ENCODE data around the gene SCAANT1.
A peak's percentile ranks its signal among the peaks of the same experiment; 100 is the strongest.

The SCAANT1 gene

GRCh38 chr3:63934041-63934866 lies 22.1 kb upstream of the SCAANT1 start:
- no peak overlapping the region for H3K9ac ChIP-seq
- peaks cover 99% of the 10 kb centered on the region for H4K20me1 ChIP-seq
- peaks cover 48% of the 10 kb centered on the region for H3K4me1 ChIP-seq
- peak overlapping the region; percentile 39; the same call in 1 of the 2 replicates for H3K4me2 ChIP-seq
- no peak overlapping the region for H3K27ac ChIP-seq
- no peak overlapping the region for H3K4me3 ChIP-seq
- no peaks in the 10 kb centered on the region for H3K9me3 ChIP-seq
- no peak for TF ChIP-seq Cebpa-rat (IDR thresholded peaks at IDR 0.05)
- H3K27me3 ChIP-seq = no peaks in the 10 kb centered on the region
- H3K36me3 ChIP-seq = peaks cover 69% of the 10 kb centered on the region

GRCh38 chr3:63933459-63933858 lies 21.3 kb upstream of the SCAANT1 start:
- Histone ChIP-seq H3K9ac (no peak overlapping the region), H3K27me3 (no peaks in the 10 kb centered on the region), H3K9me3 (no peaks in the 10 kb centered on the region), H4K20me1 (peaks cover 99% of the 10 kb centered on the region), H3K4me1 (peaks cover 41% of the 10 kb centered on the region), H3K4me2 (peak overlapping the region; percentile 39), H3K27ac (peak overlapping the region; percentile 37; the same call in 1 of the 2 replicates), H3K36me3 (peaks cover 69% of the 10 kb centered on the region), H3K4me3 (no peak overlapping the region)
- TF ChIP-seq Cebpa-rat (IDR thresholded peaks at IDR 0.05) = no peak

GRCh38 chr3:63932509-63933212 lies 20.5 kb upstream of the SCAANT1 start:
- Histone ChIP-seq H3K4me3 (no peak overlapping the region), H3K9ac (no peak overlapping the region), H3K27ac (peak overlapping the region; percentile 37; the same call in 1 of the 2 replicates), H3K4me2 (peak overlapping the region; percentile 39), H3K27me3 (no peaks in the 10 kb centered on the region), H3K9me3 (no peaks in the 10 kb centered on the region), H3K36me3 (peaks cover 65% of the 10 kb centered on the region), H3K4me1 (peaks cover 41% of the 10 kb centered on the region), H4K20me1 (peaks cover 99% of the 10 kb centered on the region)
- TF ChIP-seq Cebpa-rat (IDR thresholded peaks at IDR 0.05) = no peak

- Histone ChIP-seq H3K27me3 (no peaks in the 10 kb centered on the region), H3K27ac (no peak overlapping the region), H3K36me3 (peaks cover 61% of the 10 kb centered on the region), H3K4me2 (no peak overlapping the region), H3K9ac (no peak overlapping the region), H3K4me1 (peaks cover 49% of the 10 kb centered on the region), H3K4me3 (no peak overlapping the region), H4K20me1 (peaks cover 100% of the 10 kb centered on the region), H3K9me3 (no peaks in the 10 kb centered on the region)
- TF ChIP-seq Cebpa-rat (IDR thresholded peaks at IDR 0.05) = no peak
Observed at GRCh38 chr3:63931290-63931689, 19.1 kb upstream of the SCAANT1 start.

GRCh38 chr3:63927422-63928280 lies 15.5 kb upstream of the SCAANT1 start:
- TF ChIP-seq Cebpa-rat (IDR thresholded peaks at IDR 0.05) = no peak
- H3K27ac ChIP-seq = peak overlapping the region; percentile 20; the same call in 1 of the 2 replicates
- H3K9me3 ChIP-seq = no peaks in the 10 kb centered on the region
- no peaks in the 10 kb centered on the region for H3K27me3 ChIP-seq
- H3K9ac ChIP-seq = no peak overlapping the region
- H3K4me1 ChIP-seq = peaks cover 32% of the 10 kb centered on the region
- H4K20me1 ChIP-seq = peaks cover 88% of the 10 kb centered on the region
- peaks cover 75% of the 10 kb centered on the region for H3K36me3 ChIP-seq
- peak overlapping the region; percentile 12; the same call in 1 of the 2 replicates for H3K4me2 ChIP-seq
- H3K4me3 ChIP-seq = no peak overlapping the region

- H3K4me1 ChIP-seq = peaks cover 33% of the 10 kb centered on the region
- no peak overlapping the region for H3K4me3 ChIP-seq
- H3K9ac ChIP-seq = no peak overlapping the region
- H3K9me3 ChIP-seq = no peaks in the 10 kb centered on the region
- no peak for TF ChIP-seq Cebpa-rat (IDR thresholded peaks at IDR 0.05)
- no peak overlapping the region for H3K27ac ChIP-seq
- no peak overlapping the region for H3K4me2 ChIP-seq
- H3K27me3 ChIP-seq = no peaks in the 10 kb centered on the region
- peaks cover 87% of the 10 kb centered on the region for H4K20me1 ChIP-seq
- H3K36me3 ChIP-seq = peaks cover 83% of the 10 kb centered on the region
Observed at GRCh38 chr3:63926309-63926708, 14.1 kb upstream of the SCAANT1 start.

GRCh38 chr3:63922491-63923199 lies 10.5 kb upstream of the SCAANT1 start:
- peak overlapping the region; percentile 37 for H3K4me2 ChIP-seq
- no peaks in the 10 kb centered on the region for H3K9me3 ChIP-seq
- no peak overlapping the region for H3K27ac ChIP-seq
- peaks cover 82% of the 10 kb centered on the region for H4K20me1 ChIP-seq
- no peak overlapping the region for H3K9ac ChIP-seq
- H3K4me1 ChIP-seq = peaks cover 23% of the 10 kb centered on the region
- H3K4me3 ChIP-seq = no peak overlapping the region
- peaks cover 87% of the 10 kb centered on the region for H3K36me3 ChIP-seq
- no peak for TF ChIP-seq Cebpa-rat (IDR thresholded peaks at IDR 0.05)
- no peaks in the 10 kb centered on the region for H3K27me3 ChIP-seq

GRCh38 chr3:63921741-63922482 lies 9.7 kb upstream of the SCAANT1 start:
- Histone ChIP-seq H3K4me3 (no peak overlapping the region), H4K20me1 (peaks cover 81% of the 10 kb centered on the region), H3K4me2 (peak overlapping the region; percentile 37), H3K27ac (no peak overlapping the region), H3K9ac (no peak overlapping the region), H3K36me3 (peaks cover 94% of the 10 kb centered on the region), H3K9me3 (no peaks in the 10 kb centered on the region), H3K27me3 (no peaks in the 10 kb centered on the region), H3K4me1 (peaks cover 16% of the 10 kb centered on the region)
- TF ChIP-seq Cebpa-rat (IDR thresholded peaks at IDR 0.05) = no peak

All from BLaER1 (cell line).